ENCODE results near the gene MAMDC2.

The MAMDC2 gene

GRCh38 chr9:70160686-70161600 is 117.3 kb downstream of the MAMDC2 start:
- TF ChIP-seq MYC (IDR thresholded peaks at IDR 0.05; ENCODE audit: low read depth, low read length) (no peak), CTCF (IDR thresholded peaks at IDR 0.05; ENCODE audit: low read depth, low read length) (no peak), MAX (IDR thresholded peaks at IDR 0.05; ENCODE audit: low read depth, low read length) (no peak), POLR2A (IDR thresholded peaks at IDR 0.05; ENCODE audit: extremely low read depth, insufficient read length) (no peak)
- H3K4me3 ChIP-seq (ENCODE audit: low read depth, low read length), result no peak overlapping the region
- DNase-seq (ENCODE audit: low read depth), result no peak

DNA sequence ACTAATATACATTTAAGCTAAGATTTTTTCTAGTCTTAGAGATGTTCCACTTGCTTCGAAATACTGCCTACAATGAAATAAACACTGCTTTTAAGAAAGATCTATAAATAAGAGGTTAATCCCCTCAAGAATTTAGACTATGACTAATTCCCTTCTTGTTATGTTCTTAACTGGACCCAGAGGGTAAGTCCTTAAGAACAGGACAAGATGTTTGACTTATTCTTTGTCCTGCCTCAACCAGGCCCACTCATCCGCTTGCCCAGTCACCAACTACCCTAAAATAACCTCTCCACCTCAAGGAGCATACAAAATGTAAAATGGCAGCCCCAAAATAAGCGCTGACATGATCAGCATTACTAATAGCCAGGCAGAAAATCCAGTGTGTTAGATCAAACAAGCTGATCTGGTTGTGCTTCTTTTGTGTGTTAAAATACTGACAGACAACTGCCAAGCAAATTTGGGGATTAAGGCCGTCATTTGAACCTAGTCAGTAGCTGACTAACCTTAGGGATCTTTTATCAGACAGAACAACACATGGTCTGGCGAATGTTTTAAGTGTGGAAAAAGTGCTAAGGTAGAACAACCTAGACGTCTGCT is 121.5 kb downstream of the MAMDC2 start:
- no peak overlapping the region for H3K4me3 ChIP-seq (ENCODE audit: low read depth, low read length)
- no peak for TF ChIP-seq MYC (IDR thresholded peaks at IDR 0.05; ENCODE audit: low read depth, low read length)
- TF ChIP-seq POLR2A (IDR thresholded peaks at IDR 0.05; ENCODE audit: extremely low read depth, insufficient read length), result no peak
- TF ChIP-seq MAX (IDR thresholded peaks at IDR 0.05; ENCODE audit: low read depth, low read length), result no peak
- no peak for TF ChIP-seq CTCF (IDR thresholded peaks at IDR 0.05; ENCODE audit: low read depth, low read length)
- DNase-seq (ENCODE audit: low read depth), result no peak

GRCh38 chr9:70168521-70168920 is 124.9 kb downstream of the MAMDC2 start:
- no peak for TF ChIP-seq MYC (IDR thresholded peaks at IDR 0.05; ENCODE audit: low read depth, low read length)
- no peak for TF ChIP-seq POLR2A (IDR thresholded peaks at IDR 0.05; ENCODE audit: extremely low read depth, insufficient read length)
- TF ChIP-seq CTCF (IDR thresholded peaks at IDR 0.05; ENCODE audit: low read depth, low read length), result no peak
- TF ChIP-seq MAX (IDR thresholded peaks at IDR 0.05; ENCODE audit: low read depth, low read length), result no peak
- DNase-seq (ENCODE audit: low read depth), result no peak
- H3K4me3 ChIP-seq (ENCODE audit: low read depth, low read length), result no peak overlapping the region

DNA sequence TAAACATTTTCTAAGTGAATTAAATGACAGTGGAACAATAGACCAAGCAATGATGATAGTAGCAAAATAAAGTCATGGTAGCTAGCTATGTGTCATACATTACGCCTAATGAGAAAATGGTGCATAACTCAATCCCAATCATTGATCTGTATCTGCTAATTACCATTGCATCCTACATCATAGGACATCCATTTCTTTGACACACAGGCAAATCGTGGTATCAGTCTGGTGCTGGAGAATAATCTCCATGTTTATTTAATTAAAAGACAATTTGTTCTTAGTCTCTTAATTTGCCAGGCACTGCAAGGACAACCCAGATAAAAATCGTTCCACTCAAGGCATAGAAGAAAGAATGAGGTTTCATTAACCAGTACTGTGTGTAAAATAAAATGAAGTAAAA is 125.6 kb downstream of the MAMDC2 start:
- DNase-seq (ENCODE audit: low read depth), result no peak
- no peak overlapping the region for H3K4me3 ChIP-seq (ENCODE audit: low read depth, low read length)
- TF ChIP-seq MYC (IDR thresholded peaks at IDR 0.05; ENCODE audit: low read depth, low read length) (no peak), CTCF (IDR thresholded peaks at IDR 0.05; ENCODE audit: low read depth, low read length) (no peak), MAX (IDR thresholded peaks at IDR 0.05; ENCODE audit: low read depth, low read length) (no peak), POLR2A (IDR thresholded peaks at IDR 0.05; ENCODE audit: extremely low read depth, insufficient read length) (no peak)

- DNase-seq (ENCODE audit: low read depth), result no peak
- no peak overlapping the region for H3K4me3 ChIP-seq (ENCODE audit: low read depth, low read length)
Measured at GRCh38 chr9:70170151-70170790, 126.6 kb downstream of the MAMDC2 start.

More at GRCh38 chr9:70170151-70170790, 126.6 kb downstream of the MAMDC2 start:
- TF ChIP-seq CTCF (IDR thresholded peaks at IDR 0.05; ENCODE audit: low read depth, low read length) (no peak), POLR2A (IDR thresholded peaks at IDR 0.05; ENCODE audit: extremely low read depth, insufficient read length) (no peak), MYC (IDR thresholded peaks at IDR 0.05; ENCODE audit: low read depth, low read length) (no peak), MAX (IDR thresholded peaks at IDR 0.05; ENCODE audit: low read depth, low read length) (no peak)

Data from NB4 (cell line).